MCF 10A (cell line): ENCODE results near the gene LRP4. TPM values are rescaled to one million over a fixed set of nuclear protein-coding genes. Genes with fewer than 3 reads are reported as not detected.

Experiments used
- BruUV-seq: library from RNA; stranded (reverse); fragments of 400-500 nt; replicated peaks from 2 replicates; lab custom pipeline; 2021; lab: Mats Ljungman, UMichigan
- CTCF ChIA-PET: fragments of 300-600 bp; sonication (Branson Sonifier 250); formaldehyde crosslinking; extraction: SDS; loops from one replicate; lab custom pipeline; 2021; ENCODE audit warnings: antibody characterized with exemption, inconsistent platforms; lab: Yijun Ruan, JAX
- POLR2A ChIA-PET: fragments of 300-600, 350-650 bp; sonication (Branson Sonifier 250); formaldehyde crosslinking; extraction: SDS; loops from one replicate; lab custom pipeline; 2020; ENCODE audit warnings: antibody characterized with exemption, inconsistent platforms; lab: Yijun Ruan, JAX
- DNase-seq: peaks from one replicate; pipeline ENCODE4 v3.0.0-alpha.2; 2018; ENCODE audit not compliant: unreplicated experiment
- H3K27ac Mint-ChIP-seq: one replicate; pipeline ENCODE4 v1.8.0; 2022; ENCODE audit warnings: mild to moderate bottlenecking, low read depth, mixed read lengths; ENCODE audit not compliant: unreplicated experiment
- H3K27me3 Mint-ChIP-seq: one replicate; pipeline ENCODE4 v1.8.0; 2022; ENCODE audit warnings: mixed read lengths; ENCODE audit not compliant: insufficient read depth, unreplicated experiment
- H3K36me3 Mint-ChIP-seq: one replicate; pipeline ENCODE4 v1.8.0; 2022; ENCODE audit warnings: mild to moderate bottlenecking, moderate library complexity, mixed read lengths; ENCODE audit not compliant: insufficient read depth, unreplicated experiment
- H3K4me1 Mint-ChIP-seq: one replicate; pipeline ENCODE4 v1.8.0; 2022; ENCODE audit warnings: mixed read lengths; ENCODE audit not compliant: insufficient read depth, unreplicated experiment
- H3K4me3 Mint-ChIP-seq: one replicate; pipeline ENCODE4 v1.8.0; 2022; ENCODE audit warnings: mild to moderate bottlenecking, moderate library complexity, mixed read lengths; ENCODE audit not compliant: unreplicated experiment
- H3K9me3 Mint-ChIP-seq: one replicate; pipeline ENCODE4 v1.8.0; 2022; ENCODE audit warnings: mixed read lengths; ENCODE audit not compliant: unreplicated experiment
- CTCF ChIP-seq: fragments of 200-600 bp; IDR thresholded peaks from one replicate; pipeline ENCODE4 v1.8.0; 2022; ENCODE audit warnings: antibody characterized with exemption, mild to moderate bottlenecking; ENCODE audit not compliant: unreplicated experiment
- intact Hi-C: fragments of 100-400 bp; cut with micrococcal nuclease; formaldehyde crosslinking; loops from 2 replicates; pipeline ENCODE4 v1.14.1; 2022
- total RNA-seq: library from RNA; stranded (reverse); gene quantifications from 2 replicates; pipeline ENCODE4 v1.2.3, GENCODE V29; 2022

LRP4 gene
- total RNA-seq, 1 experiment from 2014 or later, result 1.0 TPM

GRCh38 chr11:46916286-46917108 is 1.9 kb downstream of the LRP4 start:
- H3K4me3 Mint-ChIP-seq, result peak overlapping the region; percentile 75
- BruUV-seq, result no TSS peak
- CTCF ChIA-PET, result interaction anchor here (0.6 to 1.8 kb wide), 12 partner anchors 9 to 237 kb away, joined by 3 to 17 read pairs (median 4); no protein-coding TSS in a partner anchor
- peaks cover 22% of the 10 kb centered on the region for H3K4me1 Mint-ChIP-seq
- peak overlapping the region; percentile 14 for H3K27ac Mint-ChIP-seq
- DNase-seq, result peak; percentile 65
- H3K9me3 Mint-ChIP-seq, result no peaks in the 10 kb centered on the region
- TF ChIP-seq CTCF, result no peak
- POLR2A ChIA-PET, result interaction anchor here (0.7 to 1.7 kb wide), 11 partner anchors 10 to 429 kb away, joined by 3 to 11 read pairs (median 4); partner anchors contain the start of genes CKAP5 and CSTPP1
- H3K36me3 Mint-ChIP-seq, result no peaks in the 10 kb centered on the region
- no peaks in the 10 kb centered on the region for H3K27me3 Mint-ChIP-seq
- intact Hi-C loops, result no loop called here

GRCh38 chr11:46914910-46915309 is 3.4 kb downstream of the LRP4 start:
- no TSS peak for BruUV-seq
- POLR2A ChIA-PET, result interaction anchor here (1.1 kb wide), 2 partner anchors 15 to 20 kb away, joined by 4 to 5 read pairs; no protein-coding TSS in a partner anchor

GRCh38 chr11:46914363-46914762 is 4.0 kb downstream of the LRP4 start:
- intact Hi-C loops, result no loop called here

More at GRCh38 chr11:46914910-46915309, 3.4 kb downstream of the LRP4 start:
- H3K9me3 Mint-ChIP-seq, result no peaks in the 10 kb centered on the region
- no peaks in the 10 kb centered on the region for H3K36me3 Mint-ChIP-seq
- H3K27ac Mint-ChIP-seq, result no peak overlapping the region
- CTCF ChIA-PET, result interaction anchor here (1.9 to 3.5 kb wide), 2 partner anchors 24 to 239 kb away, joined by 10 to 33 read pairs; no protein-coding TSS in a partner anchor
- TF ChIP-seq CTCF, result no peak
- DNase-seq, result no peak
- peaks cover 22% of the 10 kb centered on the region for H3K4me1 Mint-ChIP-seq
- no peaks in the 10 kb centered on the region for H3K27me3 Mint-ChIP-seq
- no peak overlapping the region for H3K4me3 Mint-ChIP-seq
- intact Hi-C loops, result no loop called here

More at GRCh38 chr11:46914363-46914762, 4.0 kb downstream of the LRP4 start:
- Mint-ChIP-seq H3K36me3 (no peaks in the 10 kb centered on the region), H3K27me3 (no peaks in the 10 kb centered on the region), H3K27ac (no peak overlapping the region), H3K4me1 (peaks cover 19% of the 10 kb centered on the region), H3K4me3 (no peak overlapping the region), H3K9me3 (no peaks in the 10 kb centered on the region)
- TF ChIP-seq CTCF, result no peak
- BruUV-seq, result no TSS peak
- CTCF ChIA-PET, result interaction anchor here (0.6 to 3.5 kb wide), 4 partner anchors 23 to 239 kb away, joined by 3 to 33 read pairs (median 6); no protein-coding TSS in a partner anchor
- no peak for DNase-seq
- POLR2A ChIA-PET, result interaction anchor here (0.8 to 1.1 kb wide), 3 partner anchors 13 to 19 kb away, joined by 3 to 5 read pairs (median 4); no protein-coding TSS in a partner anchor
